Measurements from ENCODE around the gene ATXN1. TPM values are rescaled to one million over a fixed set of nuclear protein-coding genes. Genes with fewer than 3 reads are reported as not detected.

ATXN1 gene
- total RNA-seq, 1 donor from 2014 or later = 36.0 TPM

- DNase-seq (ENCODE audit: low spot score) = no peak
These were observed 13.8 kb downstream of the ATXN1 start for GRCh38 chr6:16747232-16748024.

- DNase-seq (ENCODE audit: low spot score) = no peak
These were observed 14.4 kb downstream of the ATXN1 start for GRCh38 chr6:16746812-16747211.

- DNase-seq (ENCODE audit: low spot score) = no peak
These were observed 14.9 kb downstream of the ATXN1 start for GRCh38 chr6:16746401-16746800.

GRCh38 chr6:16743664-16744210 is 17.5 kb downstream of the ATXN1 start:
- no peak for DNase-seq (ENCODE audit: low spot score)

GRCh38 chr6:16742116-16742515 is 19.1 kb downstream of the ATXN1 start:
- no peak for DNase-seq (ENCODE audit: low spot score)

- no peak for DNase-seq (ENCODE audit: low spot score)
These were observed 19.9 kb downstream of the ATXN1 start for GRCh38 chr6:16741112-16742016.

GRCh38 chr6:16740097-16740496 is 21.2 kb downstream of the ATXN1 start:
- DNase-seq (ENCODE audit: low spot score) = no peak

- no peak for DNase-seq (ENCODE audit: low spot score)
These were observed 21.9 kb downstream of the ATXN1 start for GRCh38 chr6:16739329-16739801.

GRCh38 chr6:16737925-16738324 is 23.3 kb downstream of the ATXN1 start:
- DNase-seq (ENCODE audit: low spot score) = no peak

GRCh38 chr6:16736856-16737775 is 24.1 kb downstream of the ATXN1 start:
- no peak for DNase-seq (ENCODE audit: low spot score)

GRCh38 chr6:16735014-16735413 is 26.2 kb downstream of the ATXN1 start:
- no peak for DNase-seq (ENCODE audit: low spot score)

GRCh38 chr6:16733085-16733484 is 28.2 kb downstream of the ATXN1 start:
- DNase-seq (ENCODE audit: low spot score) = no peak

- no peak for DNase-seq (ENCODE audit: low spot score)
These were observed 29.7 kb downstream of the ATXN1 start for GRCh38 chr6:16731478-16732051.

- no peak for DNase-seq (ENCODE audit: low spot score)
These were observed 30.4 kb downstream of the ATXN1 start for GRCh38 chr6:16730738-16731477.

GRCh38 chr6:16729744-16730143 is 31.5 kb downstream of the ATXN1 start:
- DNase-seq (ENCODE audit: low spot score) = no peak

GRCh38 chr6:16729183-16729691 is 32.0 kb downstream of the ATXN1 start:
- no peak for DNase-seq (ENCODE audit: low spot score)

- no peak for DNase-seq (ENCODE audit: low spot score)
These were observed 32.6 kb downstream of the ATXN1 start for GRCh38 chr6:16728513-16729182.

- DNase-seq (ENCODE audit: low spot score) = no peak
These were observed 33.3 kb downstream of the ATXN1 start for GRCh38 chr6:16727996-16728395.
